Mesodermal cell (in vitro differentiated cells): Measurements from ENCODE around the gene SBNO2.

ENCODE experiments used
- H3K27ac ChIP-seq: 2 replicates; pipeline ENCODE4 v1.7.0; 2013; ENCODE audit warnings: mild to moderate bottlenecking, low read depth, low read length, moderate library complexity; ENCODE audit not compliant: severe bottlenecking
- H3K36me3 ChIP-seq: 2 replicates; pipeline ENCODE4 v1.7.1; 2013; ENCODE audit warnings: mild to moderate bottlenecking, low read length, moderate library complexity; ENCODE audit not compliant: control insufficient read depth, insufficient read depth
- H3K4me1 ChIP-seq: one replicate; pipeline ENCODE4 v1.7.1; 2013; ENCODE audit warnings: mild to moderate bottlenecking, low read length; ENCODE audit not compliant: insufficient read depth, control insufficient read depth, poor library complexity, severe bottlenecking
- H3K4me3 ChIP-seq: 2 replicates; pipeline ENCODE4 v1.7.0; 2013; ENCODE audit warnings: low read length, control low read depth, mild to moderate bottlenecking; ENCODE audit not compliant: insufficient read depth, poor library complexity, severe bottlenecking; ENCODE audit errors: extremely low read depth
- H3K9me3 ChIP-seq: 2 replicates; pipeline ENCODE4 v1.7.1; 2013; ENCODE audit warnings: mild to moderate bottlenecking, low read length, moderate library complexity; ENCODE audit not compliant: control insufficient read depth
- WGBS, 2 experiments: methylation state at CpG; one replicate each; pipeline ENCODE4 v1.1.5; 2013; ENCODE audit warnings: missing lambda C conversion rate in 2 of 2; ENCODE audit not compliant: insufficient coverage in 2 of 2; 5-methylcytosine and 5-hydroxymethylcytosine counted together

Gene SBNO2

DNA sequence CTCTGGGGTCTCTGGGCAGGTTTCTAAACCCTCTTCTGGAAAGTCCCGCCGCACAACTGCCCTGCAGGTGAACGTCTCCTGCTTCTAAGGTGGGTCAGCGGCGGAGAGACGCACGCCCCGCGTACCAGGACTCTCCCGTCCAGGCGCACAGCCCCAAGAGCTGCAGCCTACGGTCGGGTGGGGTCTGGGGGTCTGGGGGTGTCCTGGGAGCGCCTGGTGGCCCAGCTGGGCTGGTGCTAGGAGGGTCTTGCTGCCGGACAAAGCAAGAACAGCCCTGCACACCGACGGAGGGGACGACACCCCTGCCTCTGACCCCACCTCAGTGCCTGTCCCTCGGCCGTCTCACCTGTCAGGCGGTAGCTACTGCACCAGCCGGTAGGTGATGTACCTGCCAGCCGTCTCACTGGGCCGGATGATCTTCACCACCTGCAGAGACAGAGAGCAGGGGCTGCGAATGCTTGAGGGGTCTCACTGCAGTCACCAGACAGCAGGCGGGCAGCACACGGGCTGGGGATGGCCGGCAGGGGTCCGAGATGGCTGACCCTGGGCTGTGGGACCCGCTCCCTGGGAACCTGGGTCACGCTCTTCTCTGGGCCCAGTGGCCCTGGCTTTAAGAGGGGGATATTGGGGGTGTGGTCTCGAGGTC is 84.8 kb downstream of the SBNO2 start:
- peaks cover 70% of the 10 kb centered on the region for H3K36me3 ChIP-seq
- WGBS, 2 experiments = 96 to 97% methylated on average over 32 of the region's 32 CpGs
- H3K9me3 ChIP-seq = no peaks in the 10 kb centered on the region
- H3K4me3 ChIP-seq = no peak overlapping the region
- no peak overlapping the region for H3K27ac ChIP-seq
- peaks cover 9% of the 10 kb centered on the region for H3K4me1 ChIP-seq

DNA sequence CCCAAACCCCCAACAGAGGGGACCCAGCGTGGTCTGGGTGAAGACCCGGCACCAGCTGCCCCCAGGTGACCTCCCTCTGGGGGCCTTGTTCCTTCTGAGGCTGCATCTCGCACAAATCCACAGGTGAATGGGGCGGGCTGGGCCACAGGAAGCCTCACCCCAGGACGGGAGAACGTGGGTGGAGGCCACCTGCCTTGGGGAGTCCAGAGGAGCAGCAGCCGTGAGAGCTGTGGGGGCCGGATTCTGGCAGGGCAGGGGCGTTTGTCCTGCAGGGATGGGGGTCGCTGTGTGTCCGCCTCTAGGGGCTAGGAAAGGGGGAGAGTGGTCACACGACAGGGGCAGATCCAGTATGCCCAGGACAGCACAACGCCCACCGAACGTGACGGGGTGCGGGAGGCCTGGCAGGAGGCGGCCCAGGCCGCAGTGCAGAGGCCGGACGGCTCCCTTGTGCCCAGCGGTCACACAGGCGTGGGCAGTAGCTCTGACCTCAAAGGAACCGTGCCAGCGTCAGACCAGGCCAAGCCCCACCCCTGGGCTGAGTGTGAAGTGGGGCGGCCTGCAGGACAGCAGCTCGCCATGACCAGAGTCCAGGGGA is 85.6 kb downstream of the SBNO2 start:
- peaks cover 64% of the 10 kb centered on the region for H3K36me3 ChIP-seq
- 92 to 98% methylated on average over 14 to 27 of the region's 27 CpGs for WGBS, 2 experiments

DNA sequence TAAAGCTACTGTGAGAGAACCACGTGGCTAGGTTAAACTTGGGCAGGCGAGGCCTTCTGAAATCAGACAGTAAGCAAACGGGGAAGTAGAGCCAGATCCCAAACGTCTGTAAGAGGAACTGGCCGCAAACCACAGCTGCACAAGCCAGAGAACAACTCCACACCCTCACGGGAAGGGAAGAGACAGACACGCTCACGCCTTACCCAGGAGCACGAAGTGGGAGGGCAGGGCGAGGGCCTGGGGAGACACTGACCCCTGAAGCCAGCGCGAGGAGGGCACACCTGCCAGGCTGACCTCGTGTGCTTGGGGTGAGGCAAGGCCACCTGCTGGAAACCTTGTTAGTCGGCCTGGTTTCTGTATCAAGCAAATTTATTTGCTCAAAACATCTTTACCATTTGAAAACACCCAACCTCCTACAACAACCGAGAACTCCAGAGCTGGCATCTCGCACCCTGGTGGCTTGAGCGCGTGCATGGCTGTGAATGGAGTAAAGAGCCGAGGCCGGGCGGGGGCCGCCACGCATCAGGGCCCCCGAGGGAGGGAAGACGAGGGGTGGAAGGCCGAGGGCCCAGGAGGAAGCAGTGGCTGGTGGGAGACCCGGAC is 86.2 kb downstream of the SBNO2 start:
- Histone ChIP-seq H3K4me1 (no peaks in the 10 kb centered on the region), H3K4me3 (no peak overlapping the region), H3K36me3 (peaks cover 58% of the 10 kb centered on the region), H3K9me3 (no peaks in the 10 kb centered on the region), H3K27ac (no peak overlapping the region)
- WGBS, 2 experiments = 90 to 92% methylated on average over 21 to 22 of the region's 27 CpGs

More for the DNA sequence above, 85.6 kb downstream of the SBNO2 start:
- H3K27ac ChIP-seq = no peak overlapping the region
- no peaks in the 10 kb centered on the region for H3K9me3 ChIP-seq
- no peak overlapping the region for H3K4me3 ChIP-seq
- H3K4me1 ChIP-seq = peaks cover 2% of the 10 kb centered on the region

DNA sequence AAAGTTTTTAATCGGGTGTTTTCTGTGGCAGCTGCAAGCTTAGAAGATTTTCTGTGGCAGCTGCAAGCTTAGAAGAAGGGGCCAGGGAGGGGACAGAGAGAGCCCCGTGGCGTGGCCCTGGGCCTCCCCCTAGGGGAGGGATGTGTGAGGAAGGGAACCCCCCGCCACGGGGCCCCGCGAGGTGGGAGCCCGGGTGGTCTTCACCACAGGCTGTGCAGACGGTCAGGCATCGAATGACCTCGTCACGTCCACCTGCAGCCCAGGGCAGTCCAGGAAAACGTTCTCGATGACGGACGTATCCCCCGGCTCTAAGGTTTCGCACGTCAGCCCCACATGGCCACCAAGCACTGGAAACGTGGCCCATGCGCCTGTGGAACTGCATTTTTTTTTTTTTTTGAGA is 87.5 kb downstream of the SBNO2 start:
- no peak overlapping the region for H3K4me3 ChIP-seq
- no peaks in the 10 kb centered on the region for H3K9me3 ChIP-seq
- 92% methylated on average over 19 to 21 of the region's 21 CpGs for WGBS, 2 experiments
- peaks cover 47% of the 10 kb centered on the region for H3K36me3 ChIP-seq
- H3K27ac ChIP-seq = no peak overlapping the region
- no peaks in the 10 kb centered on the region for H3K4me1 ChIP-seq

DNA sequence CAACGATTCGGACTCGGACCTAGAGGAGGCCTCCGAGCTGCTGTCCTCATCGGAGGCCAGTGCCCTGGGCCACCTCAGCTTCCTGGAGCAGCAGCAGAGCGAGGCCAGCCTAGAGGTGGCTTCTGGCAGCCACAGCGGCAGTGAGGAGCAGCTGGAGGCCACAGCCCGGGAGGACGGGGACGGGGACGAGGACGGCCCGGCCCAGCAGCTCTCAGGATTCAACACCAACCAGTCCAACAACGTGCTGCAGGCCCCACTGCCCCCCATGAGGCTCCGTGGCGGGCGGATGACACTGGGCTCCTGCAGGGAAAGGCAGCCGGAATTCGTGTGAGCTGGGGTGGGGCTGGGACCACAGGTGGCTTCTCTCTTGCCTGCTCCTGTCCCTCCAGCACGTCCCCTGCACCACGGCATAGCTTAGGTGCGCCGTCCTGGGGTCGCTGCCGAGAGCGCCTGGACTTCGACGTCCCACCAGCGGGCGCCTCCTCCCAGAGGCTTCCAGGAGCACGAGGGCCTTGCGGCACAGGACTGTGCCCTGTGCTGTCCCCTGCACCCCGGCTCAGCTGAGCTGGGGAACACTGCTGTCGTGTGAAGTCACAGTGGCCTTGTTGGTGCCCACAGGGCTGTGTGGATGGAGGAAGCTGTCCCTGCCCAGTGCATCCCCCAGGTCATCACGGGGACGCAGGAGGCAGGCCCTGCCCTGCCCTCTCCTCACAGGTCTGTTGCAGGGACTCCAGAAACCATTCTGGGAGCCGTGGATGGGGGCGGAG is 88.2 kb downstream of the SBNO2 start:
- H3K4me3 ChIP-seq = no peak overlapping the region
- no peak overlapping the region for H3K27ac ChIP-seq
- H3K36me3 ChIP-seq = peaks cover 39% of the 10 kb centered on the region
- no peaks in the 10 kb centered on the region for H3K9me3 ChIP-seq
- WGBS, 2 experiments = 91 to 94% methylated on average over 29 to 36 of the region's 38 CpGs
- H3K4me1 ChIP-seq = no peaks in the 10 kb centered on the region

DNA sequence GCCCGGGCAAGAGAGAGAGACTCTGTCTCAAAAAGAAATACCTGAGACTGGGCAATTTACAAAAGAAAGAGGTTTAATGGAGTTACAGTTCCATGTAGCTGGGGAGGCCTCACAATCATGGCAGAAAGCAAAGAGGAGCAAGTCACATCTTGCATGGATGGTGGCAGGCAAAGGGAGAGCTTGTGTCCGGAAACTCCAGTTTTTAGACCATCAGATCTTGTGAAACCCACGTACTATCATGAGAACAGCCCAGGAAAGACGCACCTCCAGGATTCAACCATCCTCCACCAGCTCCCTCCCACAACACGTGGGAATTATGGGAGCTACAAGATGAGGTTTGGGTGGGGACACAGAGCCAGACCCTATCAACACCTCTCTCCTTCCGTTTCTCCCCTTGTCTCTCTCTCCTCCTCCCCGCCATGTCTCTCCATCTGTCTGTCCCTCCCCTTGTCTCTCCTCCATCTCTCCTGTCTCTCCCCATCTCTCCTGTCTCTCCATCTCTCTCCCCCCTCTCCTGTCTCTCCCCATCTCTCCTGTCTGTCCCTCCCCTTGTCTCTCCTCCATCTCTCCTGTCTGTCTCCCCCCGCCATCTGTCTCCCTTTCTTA is 88.9 kb downstream of the SBNO2 start:
- no peak overlapping the region for H3K27ac ChIP-seq
- peaks cover 37% of the 10 kb centered on the region for H3K36me3 ChIP-seq

DNA sequence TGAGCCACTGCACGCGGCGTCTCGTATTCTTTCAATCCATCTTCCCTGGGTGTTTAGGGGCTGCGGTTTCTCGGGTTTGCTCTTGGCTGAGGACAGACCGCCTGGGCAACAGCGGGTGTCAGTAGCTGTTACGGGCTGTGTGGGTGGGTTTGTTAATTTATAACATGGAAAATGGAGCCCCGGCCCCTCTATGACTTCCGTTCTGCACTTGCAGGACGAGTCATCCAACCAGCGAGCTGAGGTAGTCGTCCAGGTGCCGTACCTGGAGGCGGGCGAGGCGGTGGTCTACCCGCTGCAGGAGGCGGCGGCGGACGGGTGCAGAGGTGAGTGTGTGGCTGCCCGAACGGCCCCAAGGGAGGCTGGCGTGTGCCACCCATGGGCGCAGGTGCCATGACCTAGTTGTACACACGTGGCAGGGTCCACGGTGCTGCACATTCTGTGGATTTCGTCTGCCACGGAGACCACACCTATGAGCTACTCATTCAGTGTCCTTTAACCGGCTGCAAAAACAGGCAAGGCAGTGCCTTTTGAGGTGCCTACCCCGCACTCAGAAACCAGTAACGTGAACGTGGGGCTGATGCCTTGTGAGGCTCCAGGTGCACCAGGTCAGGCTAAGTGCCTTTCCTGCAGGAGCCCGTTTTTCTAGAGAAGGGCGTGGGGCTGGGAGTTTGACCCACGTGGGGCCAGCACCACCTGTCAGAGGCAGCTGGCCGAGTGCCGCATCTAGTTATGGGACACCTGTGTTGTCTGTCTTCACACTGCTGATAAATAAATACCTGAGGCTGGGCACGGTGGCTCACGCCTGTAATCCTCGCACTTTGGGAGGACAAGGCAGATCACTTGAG is 89.8 kb downstream of the SBNO2 start:
- H3K36me3 ChIP-seq = peaks cover 31% of the 10 kb centered on the region
- WGBS, 2 experiments = 97 to 98% methylated on average over 38 to 42 of the region's 43 CpGs
- H3K27ac ChIP-seq = no peak overlapping the region
- no peaks in the 10 kb centered on the region for H3K9me3 ChIP-seq
- H3K4me1 ChIP-seq = no peaks in the 10 kb centered on the region
- H3K4me3 ChIP-seq = no peak overlapping the region

More for the DNA sequence above, 88.9 kb downstream of the SBNO2 start:
- no peaks in the 10 kb centered on the region for H3K4me1 ChIP-seq
- 82 to 83% methylated on average over 6 of the region's 8 CpGs for WGBS, 2 experiments
- H3K9me3 ChIP-seq = no peaks in the 10 kb centered on the region
- no peak overlapping the region for H3K4me3 ChIP-seq

DNA sequence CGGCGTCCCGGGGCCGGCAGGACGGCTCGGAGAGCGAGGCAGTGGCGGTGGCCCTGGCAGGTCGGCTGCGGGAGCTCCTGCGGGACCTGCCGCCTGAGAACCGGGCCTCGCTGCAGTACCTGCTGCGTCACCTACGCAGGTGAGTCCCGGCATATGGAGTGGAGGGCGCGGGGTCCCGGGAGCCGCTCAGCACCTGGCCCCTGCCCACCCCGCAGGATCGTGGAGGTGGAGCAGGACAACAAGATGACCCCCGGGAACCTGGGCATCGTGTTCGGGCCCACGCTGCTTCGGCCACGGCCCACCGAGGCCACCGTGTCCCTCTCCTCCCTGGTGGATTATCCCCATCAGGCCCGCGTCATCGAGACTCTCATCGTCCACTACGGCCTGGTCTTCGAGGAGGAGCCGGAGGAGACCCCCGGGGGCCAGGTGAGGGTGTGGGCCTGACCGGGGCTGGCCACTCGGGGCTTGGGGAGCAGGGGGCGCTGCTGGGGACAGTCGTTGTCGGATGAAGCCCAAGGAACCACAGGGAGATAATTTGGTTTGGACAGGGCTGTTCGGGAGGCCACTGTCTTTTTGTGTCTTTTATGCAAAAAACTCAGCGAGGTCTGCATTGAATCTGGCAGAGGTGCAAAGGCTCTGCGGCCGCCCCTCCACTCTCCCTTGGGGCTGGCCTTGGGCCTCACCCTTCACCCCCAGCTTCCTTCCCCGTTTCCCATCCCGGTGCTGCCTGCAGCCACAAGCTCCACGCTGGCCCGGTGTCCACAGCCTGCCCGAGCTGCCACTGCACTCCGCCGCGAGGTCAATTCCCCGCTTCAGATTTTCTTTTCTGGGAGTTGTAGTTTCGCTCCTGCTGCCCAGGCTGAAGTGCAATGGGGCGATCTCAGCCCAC is 90.9 kb downstream of the SBNO2 start:
- Histone ChIP-seq H3K4me1 (no peaks in the 10 kb centered on the region), H3K4me3 (no peak overlapping the region), H3K36me3 (peaks cover 20% of the 10 kb centered on the region), H3K27ac (no peak overlapping the region), H3K9me3 (no peaks in the 10 kb centered on the region)
- WGBS, 2 experiments = 95 to 97% methylated on average over 56 to 57 of the region's 59 CpGs

DNA sequence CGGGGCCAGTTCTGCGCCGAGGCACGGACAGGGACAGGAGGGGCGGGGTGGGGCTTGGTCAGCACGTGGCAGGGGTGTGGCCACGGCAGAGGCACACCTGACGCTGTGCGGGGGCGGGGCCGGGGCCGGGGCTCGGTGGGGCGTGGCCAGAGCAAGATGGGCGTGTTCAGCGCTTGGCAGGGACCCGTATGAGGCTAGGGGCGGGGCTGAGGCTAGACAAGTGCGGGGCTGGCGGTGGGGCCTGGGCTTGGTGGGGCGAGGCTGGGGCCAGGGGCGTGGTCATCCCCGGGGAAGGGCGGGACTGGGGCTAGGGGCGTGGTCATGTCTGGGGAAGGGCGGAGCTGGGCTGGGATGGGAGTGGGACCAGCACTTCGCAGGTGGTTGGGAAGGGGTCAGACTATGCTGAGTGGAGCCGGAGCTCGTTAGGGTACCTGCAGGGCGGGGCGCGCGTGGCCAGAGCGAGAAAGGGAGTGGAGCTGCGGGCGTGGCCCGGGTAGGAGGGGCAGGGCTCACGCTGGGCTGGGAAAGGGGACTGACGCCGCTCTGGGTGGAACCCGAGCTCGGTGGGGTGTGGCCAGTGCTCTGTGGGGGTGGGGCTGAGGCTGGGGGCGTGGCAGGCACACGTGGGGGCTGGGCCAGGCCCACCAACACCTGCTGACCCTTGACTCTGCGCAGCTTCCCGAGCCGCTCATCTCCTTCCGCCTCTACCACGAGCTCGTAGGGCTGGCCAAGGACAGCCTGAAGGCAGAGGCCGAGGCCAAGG is 91.7 kb downstream of the SBNO2 start:
- H3K4me1 ChIP-seq = no peaks in the 10 kb centered on the region
- H3K27ac ChIP-seq = no peak overlapping the region
- H3K36me3 ChIP-seq = peaks cover 12% of the 10 kb centered on the region
- WGBS, 2 experiments = 59 to 69% methylated on average over 27 to 48 of the region's 51 CpGs
- no peaks in the 10 kb centered on the region for H3K9me3 ChIP-seq
- H3K4me3 ChIP-seq = no peak overlapping the region
